Epithelial cell of prostate (primary cell): ENCODE measurements around the gene NEURL1B.
"Not testable (repeated sequence)": the region's sequence is repeated elsewhere in the genome, so short reads cannot be mapped to it uniquely, and the experiment has no call there.

Experiments used
- DNase-seq: peaks from one replicate; pipeline ENCODE4 v3.0.0-alpha.2; 2011; ENCODE audit warnings: low read depth, low spot score
- H3K27ac ChIP-seq: fragments of 450-650 bp; 2 replicates; pipeline ENCODE4 v1.5.1; 2017; ENCODE audit warnings: mild to moderate bottlenecking

Gene NEURL1B

GRCh38 chr5:172670444-172670843 lies 29.4 kb downstream of the NEURL1B start:
- no peak overlapping the region for H3K27ac ChIP-seq
- DNase-seq: no peak

DNA sequence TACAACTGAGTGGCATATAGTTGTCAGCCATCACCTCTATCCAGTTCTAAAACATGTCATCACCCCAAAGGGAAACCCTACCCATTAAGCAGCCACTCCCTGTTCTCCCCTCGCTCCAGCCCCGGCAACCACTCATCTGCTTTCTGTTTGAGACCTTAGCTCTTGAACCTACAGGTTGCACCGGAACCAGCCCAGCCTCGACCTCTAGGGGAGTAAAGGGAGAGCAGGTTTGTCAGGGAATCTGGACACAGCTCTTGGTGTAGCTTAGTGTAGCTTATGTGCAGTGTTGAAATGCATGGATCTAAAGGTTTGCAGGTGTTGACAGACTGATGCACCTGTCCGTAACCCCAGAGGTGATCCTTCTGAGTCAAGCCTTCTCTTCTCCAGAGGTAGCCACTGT lies 30.0 kb downstream of the NEURL1B start:
- DNase-seq: no peak
- no peak overlapping the region for H3K27ac ChIP-seq

GRCh38 chr5:172672681-172673080 lies 31.6 kb downstream of the NEURL1B start:
- no peak for DNase-seq
- no peak overlapping the region for H3K27ac ChIP-seq

DNA sequence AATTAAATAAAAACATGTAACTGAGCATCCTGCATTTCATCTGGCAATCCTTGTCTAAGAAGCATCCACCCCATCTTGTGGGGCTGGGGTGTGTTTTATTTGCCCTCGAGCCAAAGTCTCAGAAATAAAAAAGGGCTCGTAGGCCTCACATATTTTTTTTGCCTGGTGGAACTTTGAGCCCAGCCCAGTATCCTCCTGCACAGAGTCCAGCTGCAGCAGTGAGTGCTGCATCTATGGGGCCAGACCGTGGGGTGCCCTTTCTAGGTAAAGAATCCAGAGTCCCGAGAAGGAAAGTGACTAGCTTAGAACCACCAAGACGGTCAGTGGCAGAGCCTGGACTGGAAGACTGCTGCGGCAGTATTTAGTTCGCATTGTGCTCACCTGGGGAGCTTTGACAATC lies 33.1 kb downstream of the NEURL1B start:
- DNase-seq: no peak
- no peak overlapping the region for H3K27ac ChIP-seq

GRCh38 chr5:172676914-172677475 lies 35.9 kb downstream of the NEURL1B start:
- no peak for DNase-seq
- no peak overlapping the region for H3K27ac ChIP-seq

GRCh38 chr5:172678362-172678874 lies 37.4 kb downstream of the NEURL1B start:
- not testable (repeated sequence) for DNase-seq, H3K27ac ChIP-seq

DNA sequence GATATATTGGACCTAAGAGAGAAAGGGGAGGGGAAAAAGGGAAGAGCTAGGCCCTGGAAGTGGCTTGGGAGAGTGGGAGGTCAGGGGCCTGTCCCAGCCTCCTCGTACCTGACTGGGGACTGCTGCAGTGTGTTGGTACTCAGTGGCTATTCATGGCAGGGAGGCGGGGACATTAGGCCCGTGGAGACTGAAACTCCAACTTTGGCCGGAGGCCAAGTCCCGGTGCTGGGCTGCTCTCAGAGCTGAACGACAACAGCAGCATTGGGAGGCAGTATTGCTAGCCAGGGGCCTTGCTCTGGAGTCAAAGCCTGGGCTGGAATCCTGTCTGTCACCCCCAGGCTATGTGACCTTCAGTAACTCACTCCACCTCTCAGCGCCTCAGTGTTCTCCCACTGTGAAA lies 37.8 kb downstream of the NEURL1B start:
- DNase-seq: no peak
- H3K27ac ChIP-seq: no peak overlapping the region

DNA sequence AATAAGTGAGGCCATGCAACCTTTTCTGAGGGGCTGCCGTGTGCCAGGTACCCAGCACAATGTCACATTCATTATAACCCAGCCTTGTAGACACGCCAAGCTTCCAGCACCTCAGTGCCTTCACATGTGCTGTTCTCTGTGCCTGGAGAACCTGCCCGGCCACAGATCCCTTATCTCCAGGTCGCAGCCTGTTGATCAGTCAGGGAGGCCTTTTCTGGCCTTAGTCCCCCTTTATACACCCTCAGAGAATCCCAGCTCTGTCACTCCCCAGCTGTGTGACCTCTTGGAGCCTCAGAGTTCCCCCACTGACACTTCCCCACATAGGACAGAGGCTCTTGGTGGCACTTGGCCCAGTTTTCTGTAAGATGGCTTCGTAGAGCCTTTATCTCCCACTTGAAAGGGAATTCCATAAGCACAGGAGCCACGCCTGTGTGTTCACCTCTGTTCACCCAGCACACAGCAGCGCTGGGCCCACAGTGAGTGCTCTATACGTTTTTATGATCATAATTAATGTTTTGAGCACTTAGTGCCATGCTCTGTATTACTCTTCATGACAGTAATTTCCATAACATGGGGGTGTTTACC lies 38.7 kb downstream of the NEURL1B start:
- no peak overlapping the region for H3K27ac ChIP-seq
- no peak for DNase-seq

DNA sequence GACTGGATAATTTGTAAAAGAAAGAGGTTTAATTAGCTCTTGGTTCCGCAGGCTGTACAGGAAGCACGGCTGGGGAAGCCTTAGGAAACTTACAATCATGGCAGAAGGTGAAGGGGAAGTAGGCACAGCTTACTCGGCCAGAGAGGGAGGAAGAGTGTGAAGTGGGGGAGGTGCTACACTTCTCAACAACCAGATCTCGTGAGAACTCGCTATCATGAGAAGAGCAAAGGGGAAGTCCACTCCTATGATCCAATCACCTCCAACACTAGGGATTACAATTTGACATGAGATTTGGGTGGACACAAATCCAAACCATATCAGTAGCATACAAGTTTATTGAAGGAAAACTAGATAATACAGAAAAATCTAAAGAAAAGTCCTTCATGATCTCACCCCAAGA lies 39.9 kb downstream of the NEURL1B start:
- DNase-seq: no peak
- no peak overlapping the region for H3K27ac ChIP-seq

- no peak for DNase-seq
- H3K27ac ChIP-seq: no peak overlapping the region
Measured at GRCh38 chr5:172681421-172681820, 40.4 kb downstream of the NEURL1B start.

DNA sequence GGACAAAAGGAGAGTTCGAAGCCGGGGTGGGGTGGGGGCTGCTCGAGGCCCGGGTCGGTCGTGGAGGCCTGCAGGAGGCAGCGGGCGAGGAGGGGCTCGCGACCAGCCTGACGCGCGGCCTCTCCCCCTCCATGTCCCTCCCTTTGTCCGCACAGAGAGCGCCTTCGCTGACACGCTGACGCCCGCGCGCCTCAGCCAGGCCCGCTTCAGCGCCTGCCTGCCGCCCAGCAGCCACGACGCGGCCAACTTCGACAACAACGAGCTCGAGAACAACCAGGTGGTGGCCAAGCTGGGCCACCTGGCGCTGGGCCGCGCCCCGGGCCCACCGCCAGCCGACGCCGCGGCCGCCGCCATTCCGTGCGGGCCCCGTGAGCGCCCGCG lies 42.2 kb downstream of the NEURL1B start:
- no peak for DNase-seq

DNA sequence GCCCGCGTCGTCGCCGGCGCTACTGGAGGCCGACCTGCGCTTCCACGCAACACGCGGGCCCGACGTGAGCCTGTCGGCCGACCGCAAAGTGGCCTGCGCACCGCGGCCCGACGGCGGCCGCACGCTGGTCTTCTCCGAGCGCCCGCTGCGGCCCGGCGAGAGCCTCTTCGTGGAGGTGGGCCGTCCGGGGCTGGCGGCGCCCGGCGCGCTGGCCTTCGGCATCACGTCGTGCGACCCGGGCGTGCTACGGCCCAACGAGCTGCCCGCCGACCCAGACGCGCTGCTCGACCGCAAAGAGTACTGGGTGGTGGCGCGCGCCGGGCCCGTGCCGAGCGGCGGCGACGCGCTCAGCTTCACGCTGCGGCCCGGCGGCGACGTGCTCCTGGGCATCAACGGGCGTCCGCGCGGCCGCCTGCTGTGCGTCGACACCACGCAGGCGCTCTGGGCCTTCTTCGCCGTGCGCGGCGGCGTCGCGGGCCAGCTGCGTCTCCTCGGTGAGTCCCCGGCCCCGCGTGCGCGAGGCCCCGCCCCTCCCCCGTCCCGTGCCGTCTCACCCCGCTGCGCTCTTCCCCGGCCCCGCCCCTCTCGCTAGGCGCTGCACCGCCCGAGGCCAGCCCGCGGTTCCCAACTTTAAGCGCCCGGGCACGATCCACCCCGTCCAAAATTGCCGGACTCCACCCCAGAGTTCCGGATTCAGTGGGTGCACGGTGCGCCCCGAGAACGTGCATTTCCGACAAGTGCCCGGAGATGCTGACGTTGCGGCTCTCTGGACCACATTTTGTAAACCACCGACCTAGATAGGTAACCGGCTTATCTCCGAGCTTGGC lies 42.8 kb downstream of the NEURL1B start:
- no peak for DNase-seq
- H3K27ac ChIP-seq: no peak overlapping the region

More for the DNA sequence above, 42.2 kb downstream of the NEURL1B start:
- H3K27ac ChIP-seq: no peak overlapping the region

- DNase-seq: no peak
- H3K27ac ChIP-seq: no peak overlapping the region
Measured at GRCh38 chr5:172685091-172685490, 44.0 kb downstream of the NEURL1B start.

- no peak for DNase-seq
- H3K27ac ChIP-seq: no peak overlapping the region
Measured at GRCh38 chr5:172686111-172686510, 45.0 kb downstream of the NEURL1B start.

DNA sequence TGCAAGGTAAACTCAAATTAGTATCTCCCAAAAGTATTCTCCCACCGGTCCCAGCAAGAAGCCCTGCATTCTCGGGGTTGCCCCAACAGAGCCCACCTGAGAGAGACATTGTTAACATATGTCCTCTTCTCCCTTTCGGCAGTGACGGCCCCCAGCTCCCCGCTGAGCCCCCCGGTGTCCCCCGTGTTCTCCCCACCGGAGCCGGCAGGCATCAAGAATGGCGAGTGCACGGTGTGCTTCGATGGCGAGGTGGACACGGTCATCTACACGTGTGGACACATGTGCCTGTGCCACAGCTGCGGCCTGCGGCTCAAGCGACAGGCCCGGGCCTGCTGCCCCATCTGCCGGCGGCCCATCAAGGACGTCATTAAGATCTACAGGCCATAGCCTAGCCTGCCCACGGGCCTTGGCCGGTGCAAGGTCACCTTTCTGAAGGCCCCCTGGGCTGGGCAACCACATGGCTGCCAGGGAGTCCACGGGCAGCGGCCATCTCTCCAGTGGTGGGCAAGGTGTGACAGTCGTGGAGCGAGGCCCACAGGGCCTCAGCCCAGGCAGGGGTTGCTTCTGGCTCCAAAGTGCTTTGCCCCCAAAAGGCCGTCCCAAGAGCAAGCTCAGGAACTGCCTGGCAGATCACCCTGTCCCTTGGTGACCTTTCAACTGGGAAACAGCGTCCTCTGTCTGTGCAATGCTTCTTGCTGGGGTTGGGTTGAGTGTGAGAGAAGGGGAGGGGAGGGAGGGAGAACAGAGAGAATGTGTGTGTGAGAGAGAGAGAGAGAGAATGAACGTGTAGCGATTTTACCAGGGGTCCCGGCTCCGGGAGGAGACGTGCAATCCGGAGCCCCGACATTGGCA lies 45.7 kb downstream of the NEURL1B start:
- DNase-seq: no peak
- H3K27ac ChIP-seq: no peak overlapping the region

DNA sequence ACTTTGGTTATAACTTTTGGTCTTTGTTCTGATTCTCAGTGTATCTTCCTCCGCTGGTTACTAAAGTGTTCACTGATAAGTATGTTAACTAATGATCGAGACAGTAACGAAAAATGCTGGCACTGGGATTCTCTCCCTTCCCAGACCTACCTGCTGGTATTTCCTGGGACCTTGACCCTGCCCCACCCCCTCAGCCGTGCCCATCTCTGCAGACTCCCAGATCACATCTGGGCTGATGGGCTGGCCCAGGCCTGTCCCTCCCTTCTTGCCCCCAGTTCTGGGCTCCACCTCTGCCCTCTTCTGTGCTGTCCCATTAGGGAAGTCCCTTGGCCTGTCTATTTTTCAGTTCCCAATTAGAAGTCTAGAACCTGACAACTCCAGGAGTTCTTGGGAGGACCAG lies 46.9 kb downstream of the NEURL1B start:
- no peak for DNase-seq
- H3K27ac ChIP-seq: peak overlapping the region; percentile 50

GRCh38 chr5:172688349-172689217 lies 47.5 kb downstream of the NEURL1B start:
- H3K27ac ChIP-seq: peak overlapping the region; percentile 50

GRCh38 chr5:172689218-172689572 lies 48.1 kb downstream of the NEURL1B start:
- H3K27ac ChIP-seq: peak overlapping the region; percentile 50
- DNase-seq: no peak

More at GRCh38 chr5:172688349-172689217, 47.5 kb downstream of the NEURL1B start:
- DNase-seq: peak; percentile 49

DNA sequence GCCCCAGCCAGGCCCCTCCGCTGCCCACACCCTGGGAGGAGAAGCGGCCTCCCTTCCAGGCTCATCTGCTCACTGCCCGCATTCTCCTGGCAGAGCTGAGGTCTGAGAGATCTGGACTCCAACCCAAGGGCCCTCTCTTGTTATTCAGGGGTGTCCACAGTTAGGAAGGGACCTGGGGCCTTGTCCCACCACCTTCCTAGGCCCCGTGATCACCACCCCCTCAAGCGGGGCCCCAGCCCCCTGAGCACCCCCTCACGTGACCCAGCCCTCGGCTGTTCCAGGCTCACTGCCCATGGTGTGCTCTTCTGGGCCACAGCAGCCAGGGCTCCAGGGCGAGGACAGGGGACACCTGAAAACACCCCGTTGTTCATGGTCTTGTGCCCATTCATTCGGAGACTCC lies 48.7 kb downstream of the NEURL1B start:
- DNase-seq: no peak
- peak overlapping the region; percentile 50 for H3K27ac ChIP-seq
